Chondrocyte (in vitro differentiated cells): ENCODE results near the gene OR10H5. TPM values are rescaled to one million over a fixed set of nuclear protein-coding genes. Genes with fewer than 3 reads are reported as not detected.
"Not testable (repeated sequence)": the region's sequence is repeated elsewhere in the genome, so short reads cannot be mapped to it uniquely, and the experiment has no call there.

ENCODE experiments used
- DNase-seq: peaks from one replicate; pipeline ENCODE4 v3.0.0; 2021; ENCODE audit warnings: mixed read lengths, low spot score
- H3K27ac Mint-ChIP-seq: one replicate; pipeline ENCODE4 v1.8.0; 2021; ENCODE audit warnings: mild to moderate bottlenecking, moderate library complexity, mixed read lengths; ENCODE audit not compliant: unreplicated experiment
- H3K27me3 Mint-ChIP-seq: 2 replicates; pipeline ENCODE4 v1.8.0; 2021; ENCODE audit warnings: low read depth, mixed read lengths
- H3K36me3 Mint-ChIP-seq: 2 replicates; pipeline ENCODE4 v1.8.0; 2021; ENCODE audit warnings: low read depth, mixed read lengths
- H3K4me1 Mint-ChIP-seq: 2 replicates; pipeline ENCODE4 v1.8.0; 2021; ENCODE audit warnings: low read depth, mild to moderate bottlenecking, mixed read lengths
- H3K4me3 Mint-ChIP-seq: one replicate; pipeline ENCODE4 v1.8.0; 2021; ENCODE audit warnings: mild to moderate bottlenecking, moderate library complexity, mixed read lengths; ENCODE audit not compliant: unreplicated experiment
- H3K9me3 Mint-ChIP-seq: 2 replicates; pipeline ENCODE4 v1.8.0; 2021; ENCODE audit warnings: low read depth, mixed read lengths
- total RNA-seq: library from RNA; stranded (reverse); gene quantifications from 3 replicates; pipeline ENCODE4 v1.2.1, GENCODE V29; 2021
- TF ChIP-seq, protein P1 (sequence below): fragments of 200-600 bp; sonication (generic); IDR thresholded peaks from 2 replicates; pipeline ENCODE4 v1.5.0; 2021; ENCODE audit warnings: antibody characterized with exemption, mild to moderate bottlenecking, moderate library complexity

OR10H5 gene
- total RNA-seq, 1 donor from 2014 or later = not detected

DNA sequence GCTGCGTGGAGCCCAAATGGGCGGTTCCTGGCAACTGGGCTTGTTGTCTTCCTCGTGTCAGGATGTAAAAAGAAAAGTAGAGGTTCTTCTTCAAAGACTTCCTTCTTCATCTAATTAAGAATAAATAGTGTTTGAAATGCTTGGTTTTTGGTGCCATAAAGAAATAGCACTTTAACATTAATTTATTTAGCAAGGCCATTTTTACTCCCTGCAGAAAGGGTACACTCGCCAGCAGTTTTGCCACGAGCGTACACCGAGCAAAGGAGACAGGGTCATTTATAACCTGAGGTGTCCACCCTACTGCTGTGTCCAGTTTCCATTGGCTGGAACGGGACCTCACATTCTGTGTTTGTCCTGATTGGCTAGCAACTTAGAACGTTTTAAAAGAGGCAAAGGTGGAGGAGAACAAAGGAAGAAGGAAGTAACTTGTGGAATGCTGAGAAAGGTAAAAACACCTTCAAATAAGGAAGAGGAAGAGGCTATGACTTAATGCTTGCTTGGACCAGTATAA, 49.8 kb downstream of the OR10H5 start:
- TF ChIP-seq, protein P1, sequence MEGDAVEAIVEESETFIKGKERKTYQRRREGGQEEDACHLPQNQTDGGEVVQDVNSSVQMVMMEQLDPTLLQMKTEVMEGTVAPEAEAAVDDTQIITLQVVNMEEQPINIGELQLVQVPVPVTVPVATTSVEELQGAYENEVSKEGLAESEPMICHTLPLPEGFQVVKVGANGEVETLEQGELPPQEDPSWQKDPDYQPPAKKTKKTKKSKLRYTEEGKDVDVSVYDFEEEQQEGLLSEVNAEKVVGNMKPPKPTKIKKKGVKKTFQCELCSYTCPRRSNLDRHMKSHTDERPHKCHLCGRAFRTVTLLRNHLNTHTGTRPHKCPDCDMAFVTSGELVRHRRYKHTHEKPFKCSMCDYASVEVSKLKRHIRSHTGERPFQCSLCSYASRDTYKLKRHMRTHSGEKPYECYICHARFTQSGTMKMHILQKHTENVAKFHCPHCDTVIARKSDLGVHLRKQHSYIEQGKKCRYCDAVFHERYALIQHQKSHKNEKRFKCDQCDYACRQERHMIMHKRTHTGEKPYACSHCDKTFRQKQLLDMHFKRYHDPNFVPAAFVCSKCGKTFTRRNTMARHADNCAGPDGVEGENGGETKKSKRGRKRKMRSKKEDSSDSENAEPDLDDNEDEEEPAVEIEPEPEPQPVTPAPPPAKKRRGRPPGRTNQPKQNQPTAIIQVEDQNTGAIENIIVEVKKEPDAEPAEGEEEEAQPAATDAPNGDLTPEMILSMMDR = no peak
- no peaks in the 10 kb centered on the region for H3K4me1 Mint-ChIP-seq
- H3K4me3 Mint-ChIP-seq = no peak overlapping the region
- no peak for DNase-seq
- H3K27me3 Mint-ChIP-seq = no peaks in the 10 kb centered on the region
- no peak overlapping the region for H3K27ac Mint-ChIP-seq
- no peaks in the 10 kb centered on the region for H3K36me3 Mint-ChIP-seq
- H3K9me3 Mint-ChIP-seq = peaks cover 10% of the 10 kb centered on the region

DNA sequence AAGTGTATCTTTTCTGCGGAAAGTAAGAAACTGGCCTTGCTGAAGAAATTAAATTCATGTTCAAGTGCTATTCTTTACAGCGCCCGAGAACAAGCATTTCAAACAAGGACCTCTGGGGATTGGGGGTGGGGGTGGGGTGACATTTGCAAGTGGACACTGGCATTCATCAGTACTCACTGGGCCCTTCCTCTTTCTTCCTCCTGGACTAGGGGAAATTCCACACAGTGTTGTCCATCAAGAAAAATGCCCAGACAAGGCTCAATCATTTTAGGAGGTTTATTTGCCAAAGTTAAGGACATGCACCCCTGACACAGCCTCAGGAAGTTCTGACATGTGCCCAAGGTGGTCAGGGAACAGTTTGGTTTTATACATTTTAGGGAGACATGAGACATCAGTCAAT, 50.9 kb downstream of the OR10H5 start:
- TF ChIP-seq, protein P1 = no peak
- Mint-ChIP-seq H3K27ac (no peak overlapping the region), H3K9me3 (peaks cover 10% of the 10 kb centered on the region), H3K4me1 (no peaks in the 10 kb centered on the region), H3K36me3 (no peaks in the 10 kb centered on the region), H3K27me3 (no peaks in the 10 kb centered on the region), H3K4me3 (no peak overlapping the region)
- DNase-seq = no peak

DNA sequence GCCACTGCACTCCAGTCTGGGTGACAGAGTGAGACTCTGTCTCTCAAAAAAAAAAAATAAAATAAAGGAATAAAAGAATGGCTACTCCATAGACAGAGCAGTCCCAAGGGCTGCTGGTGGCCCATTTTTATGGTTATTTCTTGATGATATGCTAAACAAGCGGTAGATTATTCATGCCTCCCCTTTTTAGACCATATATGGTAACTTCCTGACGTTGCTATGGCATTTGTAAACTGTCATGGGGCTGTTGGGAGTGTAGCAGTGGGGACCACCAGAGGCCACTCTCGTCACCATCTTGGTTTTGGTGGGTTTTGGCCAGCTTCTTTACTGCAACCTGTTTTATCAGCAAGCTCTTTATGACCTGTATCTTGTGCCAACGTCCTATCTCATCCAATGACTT, 52.4 kb downstream of the OR10H5 start:
- not testable (repeated sequence) for H3K4me3 Mint-ChIP-seq, DNase-seq, H3K27me3 Mint-ChIP-seq, H3K4me1 Mint-ChIP-seq, H3K27ac Mint-ChIP-seq, H3K36me3 Mint-ChIP-seq
- H3K9me3 Mint-ChIP-seq = peaks cover 14% of the 10 kb centered on the region

DNA sequence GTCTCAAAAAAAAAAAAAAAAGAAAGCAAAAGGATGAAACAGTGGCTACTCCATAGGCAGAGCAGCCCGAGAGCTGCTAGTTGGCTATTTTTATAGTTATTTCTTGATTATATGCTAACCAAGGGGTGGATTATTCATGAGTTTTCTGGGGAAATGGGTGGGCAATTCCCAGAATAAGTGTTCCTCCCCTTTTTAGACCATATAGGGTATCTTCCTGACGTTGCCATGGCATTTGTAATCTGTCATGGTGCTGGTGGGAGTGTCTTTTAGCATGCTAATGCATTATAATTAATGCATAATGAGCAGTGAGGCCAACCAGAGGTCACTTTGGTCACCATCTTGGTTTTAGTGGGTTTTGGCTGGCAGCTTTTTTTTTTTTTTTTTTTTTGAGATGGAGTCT, 53.4 kb downstream of the OR10H5 start:
- Mint-ChIP-seq H3K27me3 (no peaks in the 10 kb centered on the region), H3K4me1 (no peaks in the 10 kb centered on the region), H3K9me3 (peaks cover 12% of the 10 kb centered on the region), H3K27ac (no peak overlapping the region), H3K4me3 (no peak overlapping the region), H3K36me3 (no peaks in the 10 kb centered on the region)
- DNase-seq = no peak
- TF ChIP-seq, protein P1 = no peak

DNA sequence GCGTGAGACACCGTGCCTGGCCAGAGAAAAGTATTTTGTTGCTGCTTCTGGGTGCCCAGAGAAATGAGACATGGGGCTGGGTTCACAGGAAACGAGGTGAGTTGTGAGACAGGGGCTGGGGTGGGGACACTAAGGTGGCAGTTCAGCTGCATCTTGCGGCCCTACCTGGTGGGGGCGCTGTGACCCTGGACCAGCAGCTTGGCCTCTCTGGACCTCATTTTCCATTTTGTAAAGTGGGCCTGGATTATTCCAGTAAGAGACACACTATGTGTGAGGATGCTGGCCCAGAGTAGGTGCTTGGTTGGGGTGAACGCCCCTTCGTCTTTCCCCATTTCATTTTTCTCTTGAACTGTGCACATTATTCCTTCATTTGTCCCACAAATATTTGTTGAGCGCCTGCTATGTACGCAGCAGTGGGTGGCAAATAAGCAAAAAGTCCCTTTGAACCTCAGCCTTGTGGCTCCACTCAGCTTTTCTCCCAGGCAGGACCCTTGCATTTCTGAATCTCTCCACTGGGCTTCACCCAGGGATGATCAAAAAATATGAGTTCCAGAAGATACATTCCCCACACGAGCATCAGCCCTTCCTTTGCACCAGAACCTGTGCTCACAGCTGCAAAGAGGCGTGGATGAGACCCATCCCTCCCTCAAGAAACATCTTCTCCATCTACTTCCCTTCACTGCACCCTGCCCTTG, 54.6 kb downstream of the OR10H5 start:
- TF ChIP-seq, protein P1 = no peak
- no peak overlapping the region for H3K27ac Mint-ChIP-seq
- H3K4me1 Mint-ChIP-seq = no peaks in the 10 kb centered on the region
- DNase-seq = no peak
- H3K9me3 Mint-ChIP-seq = peaks cover 15% of the 10 kb centered on the region
- no peak overlapping the region for H3K4me3 Mint-ChIP-seq
- no peaks in the 10 kb centered on the region for H3K36me3 Mint-ChIP-seq
- no peaks in the 10 kb centered on the region for H3K27me3 Mint-ChIP-seq
